HG02970 (cell line): ENCODE data around the gene TRIM66.

Experiments
- ATAC-seq: cut with Tn5 transposase; IDR thresholded peaks from one replicate; pipeline ENCODE4 v1.9.1; 2021; ENCODE audit warnings: mild to moderate bottlenecking, moderate library complexity, moderate number of reproducible peaks; ENCODE audit not compliant: unreplicated experiment, low FRiP score

The TRIM66 gene

GRCh38 chr11:8584082-8584481, 98.4 kb downstream of the TRIM66 start:
- no peak for ATAC-seq

DNA sequence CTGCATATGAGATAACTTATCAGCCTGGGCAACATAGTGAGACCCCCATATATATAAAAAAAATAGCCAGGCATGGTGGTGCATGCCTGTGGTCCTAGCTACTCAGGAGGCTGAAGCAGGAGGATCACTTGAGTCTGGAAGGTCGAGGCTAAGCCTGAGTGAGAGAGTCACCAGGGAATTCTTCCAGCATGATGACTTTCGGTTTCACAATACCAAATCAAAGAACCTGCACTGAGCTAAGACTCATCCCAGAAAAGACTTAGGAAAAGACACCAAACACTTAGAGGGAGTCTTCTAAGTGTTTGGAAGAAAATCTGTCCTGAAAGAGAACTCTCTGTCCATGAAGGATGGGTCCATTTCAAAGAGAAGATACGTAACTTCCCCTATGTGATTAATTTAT, 101.2 kb downstream of the TRIM66 start:
- ATAC-seq = no peak

DNA sequence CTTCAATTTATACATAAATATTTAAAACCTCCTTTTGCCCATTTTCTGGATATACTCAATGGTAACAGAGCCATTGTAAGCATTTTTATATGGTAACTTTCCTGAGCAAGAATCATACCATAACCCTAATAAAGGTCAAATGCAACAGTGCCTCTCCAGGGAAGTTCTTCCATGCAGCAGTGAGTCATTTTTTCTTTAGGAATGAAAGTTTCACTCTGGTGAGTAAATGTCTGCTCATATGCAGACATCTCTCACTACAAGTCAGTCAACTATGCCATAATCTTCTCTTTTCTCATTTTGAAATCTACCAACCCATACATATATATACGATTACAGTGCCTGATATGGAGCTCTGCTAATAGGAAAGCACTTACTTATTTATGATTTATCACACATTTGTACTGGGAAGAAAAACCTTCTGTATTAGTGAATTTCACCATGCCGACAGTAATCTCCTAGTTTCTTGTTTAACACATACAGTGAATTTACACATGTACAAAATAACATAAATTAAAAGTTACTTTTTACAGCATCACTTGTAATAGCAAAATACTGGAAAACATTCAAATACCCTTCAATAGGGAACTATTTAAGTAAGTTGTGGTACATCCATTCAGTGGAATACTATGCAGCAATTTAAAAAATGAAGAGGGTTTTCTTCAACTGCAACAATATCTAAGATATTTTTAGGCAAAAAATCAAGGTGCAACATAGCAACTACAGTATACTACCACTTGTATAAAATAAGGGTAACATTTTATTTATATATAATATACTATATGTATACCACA, 104.5 kb downstream of the TRIM66 start:
- ATAC-seq = no peak

DNA sequence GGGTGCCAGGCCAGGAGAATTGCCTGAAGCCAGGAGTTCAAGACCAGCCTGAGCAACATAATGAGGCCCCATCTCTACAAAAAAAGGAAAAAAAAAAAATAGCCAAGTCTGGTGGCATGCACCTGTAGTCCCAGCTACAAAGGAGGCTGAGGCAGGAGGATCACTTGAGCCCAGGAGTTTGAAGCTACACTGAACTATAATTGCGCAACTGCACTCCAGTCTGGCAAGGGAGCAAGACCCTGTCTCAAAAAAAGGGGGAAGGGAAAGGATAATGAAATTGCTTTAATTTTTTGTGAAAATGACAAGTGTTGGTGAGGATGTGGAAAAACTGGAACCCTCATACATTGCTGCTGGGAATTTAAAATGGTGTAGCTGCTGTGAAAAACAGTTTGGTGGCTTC, 107.7 kb downstream of the TRIM66 start:
- no peak for ATAC-seq

- no peak for ATAC-seq
Measured at GRCh38 chr11:8573777-8574176, 108.7 kb downstream of the TRIM66 start.

DNA sequence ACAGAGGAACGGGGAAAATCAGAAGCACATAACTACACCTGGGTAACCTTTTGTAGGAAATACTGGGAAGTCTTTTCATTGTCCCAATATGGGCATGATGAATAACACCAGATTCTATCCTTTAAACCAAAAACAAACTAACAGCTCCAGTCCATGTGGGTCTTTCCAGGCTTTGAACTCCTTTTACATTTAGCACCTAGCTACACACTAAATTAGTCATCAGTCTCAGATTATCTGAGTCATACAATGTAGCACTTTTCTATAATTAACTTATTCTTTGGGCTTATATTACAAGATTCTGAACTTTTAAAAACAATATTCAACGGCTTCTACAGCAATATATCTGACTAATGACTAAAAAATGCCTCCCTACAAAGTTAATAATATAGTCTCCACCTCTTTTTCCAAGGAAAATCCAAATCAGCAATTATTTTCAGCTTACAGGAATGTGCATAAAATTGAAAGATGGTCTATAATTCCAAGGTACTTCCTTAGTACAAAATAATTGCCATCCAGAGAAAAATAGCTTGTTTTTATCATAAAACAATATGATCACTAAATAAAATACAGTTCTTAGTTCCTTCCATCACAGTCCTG, 114.8 kb downstream of the TRIM66 start:
- no peak for ATAC-seq

GRCh38 chr11:8566613-8567210, 115.8 kb downstream of the TRIM66 start:
- ATAC-seq = no peak

DNA sequence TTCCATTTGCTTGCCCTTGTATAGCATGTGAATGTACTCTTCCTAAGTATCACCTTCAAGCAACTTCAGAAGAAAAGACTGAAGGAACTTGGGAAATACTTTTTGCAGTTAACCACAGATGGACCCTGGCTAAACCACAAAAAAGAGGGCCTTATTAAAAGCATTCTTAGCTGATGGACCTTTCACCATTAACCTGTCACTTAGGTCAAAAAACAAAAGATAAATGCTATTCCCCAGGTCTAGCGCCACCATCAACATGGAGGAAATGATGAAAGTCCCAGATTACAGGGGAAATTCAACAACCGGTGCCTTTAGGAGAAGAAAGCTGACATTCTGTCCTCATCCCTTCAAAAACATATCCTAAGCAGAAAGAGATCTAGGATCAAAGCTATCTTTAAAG, 117.9 kb downstream of the TRIM66 start:
- no peak for ATAC-seq
